Transverse colon (tissue), 4 donors: ENCODE results near the gene PRKAG1. TPM values are rescaled to one million over a fixed set of nuclear protein-coding genes. Genes with fewer than 3 reads are reported as not detected.
"Not testable (repeated sequence)": the region's sequence is repeated elsewhere in the genome, so short reads cannot be mapped to it uniquely, and the experiment has no call there.

Experiments used
- DNase-seq: peaks from one replicate; pipeline ENCODE4 v3.0.0-alpha.2; 2019
- H3K27ac ChIP-seq, 4 donors: fragments of 200-600 bp; sonication (generic); 2 replicates each; pipeline ENCODE4 v1.5.1; 2016 to 2018; ENCODE audit warnings: inconsistent platforms in 4 of 4
- H3K27me3 ChIP-seq: fragments of 200-600 bp; sonication (generic); 2 replicates; pipeline ENCODE4 v1.5.1; 2017; ENCODE audit warnings: inconsistent platforms
- H3K36me3 ChIP-seq, 4 donors: fragments of 200-600 bp; sonication (generic); 2 replicates each; pipeline ENCODE4 v1.5.1; 2017 to 2019; ENCODE audit warnings: inconsistent platforms in 4 of 4
- H3K4me1 ChIP-seq, 4 donors: fragments of 200-600 bp; sonication (generic); 2 replicates each; pipeline ENCODE4 v1.5.1; 2017 to 2020; ENCODE audit warnings: inconsistent platforms in 4 of 4
- H3K4me3 ChIP-seq, 4 donors: fragments of 200-600 bp; sonication (generic); 1 replicate in 1 of 4; 2 replicates in 3 of 4; pipeline versions ENCODE4 v1.5.1 to v1.6.1; 2017 to 2019; ENCODE audit warnings: inconsistent platforms in 4 of 4
- H3K9me3 ChIP-seq, 2 donors: fragments of 200-600 bp; sonication (generic); 2 replicates each; pipeline ENCODE4 v1.5.1; 2017 to 2019; ENCODE audit warnings: inconsistent platforms in 2 of 2
- CTCF ChIP-seq, 5 experiments: fragments of 200-600 bp in 3 of 5; fragments of 450-650 bp in 2 of 5; sonication (generic) in 3 of 5; IDR thresholded peaks; 1 replicate in 2 of 5; 2 replicates in 3 of 5; pipeline ENCODE4 v1.5.1; 2016 to 2017; ENCODE audit warnings: antibody characterized with exemption in 5 of 5, inconsistent platforms in 3 of 5, mild to moderate bottlenecking in 2 of 5, moderate library complexity in 1 of 5
- EP300 ChIP-seq: sonication (generic); formaldehyde crosslinking; IDR thresholded peaks from one replicate; pipeline ENCODE4 v1.6.1; 2017; ENCODE audit warnings: antibody characterized with exemption, low read depth
- POLR2A ChIP-seq: fragments of 450-650 bp; IDR thresholded peaks from one replicate; pipeline ENCODE4 v1.6.1; 2016; ENCODE audit warnings: antibody characterized with exemption, mild to moderate bottlenecking, moderate library complexity
- POLR2AphosphoS5 ChIP-seq, 3 donors: sonication (generic); formaldehyde crosslinking; IDR thresholded peaks; one replicate each; pipeline ENCODE4 v1.6.1; 2016; ENCODE audit warnings: antibody characterized with exemption in 3 of 3
- WGBS, 2 donors: methylation state at CpG; one replicate each; pipeline ENCODE4 v1.1.5; 2018; ENCODE audit warnings: low coverage in 1 of 2; 5-methylcytosine and 5-hydroxymethylcytosine counted together
- in situ Hi-C, 4 donors: fragments of 200-750 bp; cut with MboI; loops; one replicate each; pipeline versions ENCODE4 v1.15.0 to v1.15.1; 2017; ENCODE audit warnings: low sequenced_read_pairs in 3 of 4, low pct_ligation_motif_present in 1 of 4, low pct_unique_long_range_greater_than_20kb in 1 of 4
- intact Hi-C: fragments of 100-400 bp; cut with DNase I; formaldehyde crosslinking; loops from one replicate; pipeline ENCODE4 v1.15.1; 2023; ENCODE audit warnings: low total_unique reads
- total RNA-seq, 4 donors: library from RNA; depleted of rRNA; stranded (reverse); fragments of >200 nt; gene quantifications; one replicate each; pipeline ENCODE4 v1.1.0, GENCODE V29; 2016

The PRKAG1 gene
- total RNA-seq: 10 to 100 TPM; 21.7 to 44.0 (median 42.3) TPM

- 0% methylated on average over 3 to 58 of the region's 59 CpGs for WGBS, 2 donors
- DNase-seq: peak; percentile 96
- no peaks in the 10 kb centered on the region for H3K27me3 ChIP-seq
- in situ Hi-C loops: no loop called here
- H3K27ac ChIP-seq: peak within 1 kb of the TSS; percentile 86 to 99 (median 97)
- peaks cover 0 to 5% (median 0%) of the 10 kb centered on the region in 4 donors for H3K36me3 ChIP-seq
- TF ChIP-seq CTCF (IDR thresholded peaks at IDR 0.05) (peak in 3 of 5 experiments; percentile 33 to 55 (median 45)), EP300 (peak; percentile 33), POLR2A (peak; percentile 95), POLR2AphosphoS5 (IDR thresholded peaks at IDR 0.05) (peak; percentile 97 to 99 (median 98))
- intact Hi-C loops: no loop called here
- H3K4me3 ChIP-seq: peak within 1 kb of the TSS; percentile 54 to 99 (median 86)
- peaks cover 8 to 22% (median 12%) of the 10 kb centered on the region in 4 donors for H3K4me1 ChIP-seq
- no peaks in the 10 kb centered on the region for H3K9me3 ChIP-seq
Measured at GRCh38 chr12:49018261-49019119, at the start of gene PRKAG1. Gene PRKAG1, minus strand, starts transcription at chr12:49018776. Its CDS starts 36 bp downstream, at chr12:49018740.

DNA sequence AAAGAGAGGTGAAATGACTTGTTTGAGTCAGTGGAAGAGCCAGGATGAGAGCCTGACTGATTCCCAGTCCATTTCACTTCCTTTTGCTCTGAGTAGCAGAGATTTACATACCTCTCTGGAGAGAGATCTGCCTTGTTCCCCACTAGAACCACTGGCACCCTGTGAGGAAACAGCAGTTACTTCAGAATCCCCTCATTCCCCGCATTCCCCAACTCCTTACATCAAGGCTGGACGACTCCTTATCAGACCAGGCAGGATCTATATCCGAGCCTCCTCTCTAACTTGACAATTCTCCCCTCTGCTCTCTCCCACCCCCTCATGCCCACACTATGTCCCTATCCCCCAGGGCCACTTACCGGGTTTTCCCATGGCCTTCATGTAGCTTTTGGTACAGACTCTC lies 47.5 kb upstream of the PRKAG1 start:
- in situ Hi-C loops (loop anchor here in 3 of 4 donors (5.0 to 10.0 kb wide), 3 partner anchors 56 to 169 kb away; no protein-coding TSS in a partner anchor), intact Hi-C loops (loop anchor here (10.0 kb wide), 1 partner anchor 59 kb away; no protein-coding TSS in a partner anchor)
- Histone ChIP-seq H3K27me3 (no peaks in the 10 kb centered on the region), H3K36me3 (no peaks in the 10 kb centered on the region), H3K4me1 (peaks cover 4 to 18% (median 14%) of the 10 kb centered on the region in 4 donors), H3K27ac (no peak overlapping the region), H3K4me3 (no peak overlapping the region), H3K9me3 (no peaks in the 10 kb centered on the region)
- TF ChIP-seq POLR2AphosphoS5 (IDR thresholded peaks at IDR 0.05): no peak
- TF ChIP-seq POLR2A: no peak
- no peak for TF ChIP-seq CTCF (IDR thresholded peaks at IDR 0.05)
- no peak for TF ChIP-seq EP300
- 87 to 88% methylated on average over 3 to 4 of the region's 4 CpGs for WGBS, 2 donors
- no peak for DNase-seq

DNA sequence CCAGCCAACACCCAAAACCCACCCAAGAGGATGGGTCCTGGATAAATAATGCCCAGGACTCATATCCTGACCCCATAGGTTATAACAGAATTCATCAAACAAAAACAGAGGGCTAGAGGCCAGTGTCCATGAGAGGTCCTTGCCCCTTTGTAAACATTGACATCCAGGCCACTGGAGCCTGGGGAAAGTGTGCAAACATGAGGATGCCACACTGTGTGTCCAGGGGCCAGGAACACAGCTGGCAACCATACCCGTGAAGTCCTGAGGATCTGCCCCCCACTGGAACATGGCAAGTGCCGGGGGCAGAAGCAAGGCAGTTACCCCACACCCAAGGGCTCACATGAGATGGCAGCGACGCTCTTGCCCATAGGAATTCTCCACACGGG lies 46.2 kb upstream of the PRKAG1 start:
- TF ChIP-seq EP300 (no peak), POLR2AphosphoS5 (IDR thresholded peaks at IDR 0.05) (no peak), POLR2A (no peak), CTCF (IDR thresholded peaks at IDR 0.05) (no peak)
- in situ Hi-C loops: loop anchor here in 3 of 4 donors (5.0 to 10.0 kb wide), 3 partner anchors 58 to 170 kb away; no protein-coding TSS in a partner anchor
- Histone ChIP-seq H3K36me3 (no peaks in the 10 kb centered on the region), H3K4me3 (no peak overlapping the region), H3K9me3 (no peaks in the 10 kb centered on the region), H3K27me3 (no peaks in the 10 kb centered on the region), H3K27ac (no peak overlapping the region), H3K4me1 (peaks cover 0 to 15% (median 9%) of the 10 kb centered on the region in 4 donors)
- DNase-seq: no peak
- 94% methylated on average over 5 of the region's 5 CpGs; no CpG with 5 or more reads in 1 of the 2 donors for WGBS, 2 donors
- intact Hi-C loops: loop anchor here (10.0 kb wide), 1 partner anchor 60 kb away; no protein-coding TSS in a partner anchor

DNA sequence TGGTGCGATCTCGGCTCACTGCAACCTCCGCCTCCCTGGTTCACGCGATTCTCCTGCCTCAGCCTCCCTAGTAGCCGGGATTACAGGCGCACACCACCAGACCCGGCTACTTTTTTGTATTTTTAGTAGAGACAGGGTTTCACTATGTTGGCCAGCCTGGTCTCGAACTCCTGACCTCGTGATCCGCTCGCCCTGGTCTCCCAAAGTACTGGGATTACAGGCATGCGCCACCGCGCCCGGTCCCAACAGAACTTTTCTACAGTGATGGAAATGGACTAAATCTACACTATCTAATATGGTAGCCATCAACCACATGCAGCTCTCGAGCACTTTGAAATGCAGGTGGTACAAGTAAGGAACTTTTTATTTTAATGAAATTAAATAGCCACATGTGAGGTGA lies 43.3 kb upstream of the PRKAG1 start:
- H3K4me3 ChIP-seq, H3K27ac ChIP-seq, H3K27me3 ChIP-seq, DNase-seq, H3K9me3 ChIP-seq, H3K36me3 ChIP-seq: not testable (repeated sequence)
- 80 to 93% methylated on average over 1 to 17 of the region's 17 CpGs for WGBS, 2 donors
- peaks cover 16 to 29% (median 24%) of the 10 kb centered on the region in 4 donors for H3K4me1 ChIP-seq
- intact Hi-C loops (loop anchor here (10.0 kb wide), 1 partner anchor 63 kb away; no protein-coding TSS in a partner anchor), in situ Hi-C loops (loop anchor here in 2 of 4 donors (10.0 kb wide), 2 partner anchors 63 to 173 kb away; no protein-coding TSS in a partner anchor)
